Retina (tissue), 1 donor: ENCODE results near the gene ZSWIM9.
"Not testable (repeated sequence)": the region's sequence is repeated elsewhere in the genome, so short reads cannot be mapped to it uniquely, and the experiment has no call there.

Experiments
- DNase-seq: peaks from one replicate; pipeline ENCODE4 v3.0.0-alpha.2; 2016

ZSWIM9 gene

GRCh38 chr19:48176226-48176625 lies 5.7 kb downstream of the ZSWIM9 start:
- DNase-seq = no peak

DNA sequence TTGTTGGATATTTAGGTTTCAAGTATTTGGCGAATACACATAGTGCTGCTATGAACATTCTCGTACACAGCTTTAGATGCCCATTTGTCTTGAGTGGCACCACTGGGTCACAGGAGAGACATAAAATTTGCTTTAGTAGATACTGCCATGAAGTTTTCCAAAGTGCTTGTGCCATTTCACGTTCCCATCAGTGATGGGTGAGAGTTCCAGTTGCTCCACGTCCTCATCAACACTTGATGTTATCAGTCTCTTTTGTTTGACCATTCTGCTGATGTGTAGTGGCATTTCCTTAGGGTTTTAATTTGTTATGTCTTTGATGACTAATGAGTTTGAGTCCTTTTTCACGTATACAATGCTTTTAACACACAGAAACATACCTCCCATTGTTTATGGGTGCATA lies 11.0 kb downstream of the ZSWIM9 start:
- DNase-seq = no peak

- no peak for DNase-seq
Measured at GRCh38 chr19:48182434-48182833, 12.0 kb downstream of the ZSWIM9 start.

- no peak for DNase-seq
Measured at GRCh38 chr19:48183356-48183755, 12.9 kb downstream of the ZSWIM9 start.

DNA sequence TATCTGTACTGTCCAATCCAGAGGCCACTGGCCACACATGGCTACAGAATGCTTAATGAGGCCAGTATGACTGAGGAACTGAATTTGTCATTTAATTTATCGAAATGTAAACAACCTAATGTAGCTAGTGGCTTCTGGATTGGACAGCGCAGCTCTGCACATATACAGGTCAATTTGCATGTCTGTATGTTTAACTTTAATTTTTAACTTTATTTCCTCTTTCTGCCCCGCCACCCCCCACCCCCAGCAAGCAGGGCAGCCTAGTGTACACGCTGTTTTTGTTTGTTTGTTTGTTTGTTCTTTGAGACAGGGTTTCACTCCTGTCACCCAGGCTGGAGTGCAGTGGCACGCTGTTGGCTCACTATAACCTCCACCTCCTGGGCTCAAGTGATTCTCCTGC lies 15.5 kb downstream of the ZSWIM9 start:
- no peak for DNase-seq

DNA sequence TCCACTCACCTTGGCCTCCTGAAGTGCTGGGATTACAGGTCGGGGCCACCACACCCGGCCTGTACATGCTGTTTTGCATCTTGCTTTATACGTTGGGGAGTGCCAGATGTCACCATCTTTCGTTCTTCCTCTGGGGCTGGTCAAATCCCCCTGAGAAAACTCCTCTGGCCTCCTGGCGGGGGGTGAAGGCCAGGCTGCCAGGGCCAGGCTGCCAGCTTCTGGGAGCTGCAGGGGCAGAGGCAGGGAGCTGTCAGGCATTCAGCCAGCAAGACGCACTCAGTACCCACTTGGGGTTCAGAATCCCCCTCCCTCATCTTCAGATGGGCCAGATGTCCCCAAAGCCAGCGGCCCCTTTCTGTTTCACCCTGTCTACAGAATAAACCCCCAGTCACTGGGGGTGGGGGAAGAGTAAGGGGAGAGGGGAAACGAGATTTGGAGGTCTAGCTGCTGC lies 16.1 kb downstream of the ZSWIM9 start:
- DNase-seq = no peak

GRCh38 chr19:48190288-48190884 lies 19.9 kb downstream of the ZSWIM9 start:
- no peak for DNase-seq

GRCh38 chr19:48190885-48191284 lies 20.4 kb downstream of the ZSWIM9 start:
- no peak for DNase-seq

GRCh38 chr19:48192750-48193149 lies 22.3 kb downstream of the ZSWIM9 start:
- no peak for DNase-seq

- no peak for DNase-seq
Measured at GRCh38 chr19:48194041-48194843, 23.8 kb downstream of the ZSWIM9 start.

DNA sequence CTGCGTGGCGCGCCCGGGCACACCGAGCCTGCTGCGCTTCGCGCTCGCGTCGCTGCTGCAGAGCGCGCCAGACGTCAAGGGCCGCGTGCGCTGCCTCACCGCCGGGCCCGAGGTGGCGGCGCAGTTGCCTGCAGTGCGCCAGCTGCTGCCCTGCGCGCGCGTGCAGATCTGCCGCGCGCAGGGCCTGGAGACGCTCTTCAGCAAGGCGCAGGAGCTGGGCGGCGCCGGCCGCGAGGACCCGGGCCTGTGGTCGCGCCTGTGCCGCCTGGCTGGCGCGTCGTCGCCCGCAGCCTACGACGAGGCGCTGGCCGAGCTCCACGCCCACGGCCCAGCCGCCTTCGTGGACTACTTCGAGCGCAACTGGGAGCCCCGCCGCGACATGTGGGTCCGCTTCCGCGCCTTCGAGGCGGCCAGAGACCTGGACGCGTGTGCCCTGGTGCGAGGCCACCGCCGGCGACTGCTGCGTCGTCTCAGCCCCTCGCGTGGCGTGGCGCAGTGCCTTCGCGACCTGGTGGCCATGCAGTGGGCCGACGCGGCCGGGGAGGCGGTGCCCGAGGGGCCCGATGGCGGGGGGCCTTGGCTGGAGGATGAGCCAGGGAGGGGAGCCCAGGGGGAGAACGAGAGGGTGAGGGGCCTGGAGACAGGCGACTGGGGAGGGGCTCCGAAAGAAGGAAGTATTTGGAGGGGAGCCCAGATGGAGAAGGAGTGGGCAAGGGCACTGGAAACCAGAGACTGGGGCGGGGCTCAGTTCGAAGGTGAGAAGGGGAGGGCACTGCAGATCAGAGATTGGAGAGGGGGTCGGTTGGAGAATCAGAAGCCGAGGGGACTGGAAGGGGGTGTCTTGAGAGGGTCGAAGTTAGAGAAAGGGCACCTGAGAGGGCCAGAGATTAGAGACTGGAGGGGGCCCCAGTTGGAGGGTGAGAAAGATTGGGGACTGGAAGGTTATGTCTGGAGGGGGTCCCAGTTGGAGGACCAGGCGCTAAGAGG lies 24.7 kb downstream of the ZSWIM9 start:
- DNase-seq = no peak

- DNase-seq = no peak
Measured at GRCh38 chr19:48196321-48196763, 25.9 kb downstream of the ZSWIM9 start.

- no peak for DNase-seq
Measured at GRCh38 chr19:48196933-48197665, 26.6 kb downstream of the ZSWIM9 start.

DNA sequence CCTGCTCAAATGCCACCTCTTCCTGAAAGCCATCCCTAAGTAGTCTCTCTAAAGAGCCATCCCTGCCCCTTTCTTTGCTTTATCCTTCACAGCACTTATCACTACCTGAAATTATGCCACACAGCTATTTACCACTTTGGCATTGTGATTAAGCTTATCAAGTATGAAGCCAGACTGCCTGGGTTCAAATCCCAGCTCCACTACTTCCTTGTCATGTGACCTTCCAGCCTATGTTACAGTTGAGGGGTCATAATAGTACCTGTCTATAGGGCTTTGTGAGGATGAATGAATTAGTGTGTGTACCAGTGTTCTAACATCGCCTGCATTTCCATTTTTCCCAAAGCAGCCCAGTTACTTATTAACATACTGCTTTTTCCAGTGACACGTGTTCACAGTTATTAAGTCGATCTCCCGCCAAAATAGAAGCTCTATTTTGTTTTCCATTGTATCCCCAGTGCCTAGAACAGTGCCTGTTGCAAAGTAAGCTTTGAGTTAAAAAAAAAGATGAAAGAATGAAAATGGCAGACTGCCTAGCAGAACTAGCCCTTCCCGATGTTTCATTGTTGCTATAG lies 32.8 kb downstream of the ZSWIM9 start:
- no peak for DNase-seq

DNA sequence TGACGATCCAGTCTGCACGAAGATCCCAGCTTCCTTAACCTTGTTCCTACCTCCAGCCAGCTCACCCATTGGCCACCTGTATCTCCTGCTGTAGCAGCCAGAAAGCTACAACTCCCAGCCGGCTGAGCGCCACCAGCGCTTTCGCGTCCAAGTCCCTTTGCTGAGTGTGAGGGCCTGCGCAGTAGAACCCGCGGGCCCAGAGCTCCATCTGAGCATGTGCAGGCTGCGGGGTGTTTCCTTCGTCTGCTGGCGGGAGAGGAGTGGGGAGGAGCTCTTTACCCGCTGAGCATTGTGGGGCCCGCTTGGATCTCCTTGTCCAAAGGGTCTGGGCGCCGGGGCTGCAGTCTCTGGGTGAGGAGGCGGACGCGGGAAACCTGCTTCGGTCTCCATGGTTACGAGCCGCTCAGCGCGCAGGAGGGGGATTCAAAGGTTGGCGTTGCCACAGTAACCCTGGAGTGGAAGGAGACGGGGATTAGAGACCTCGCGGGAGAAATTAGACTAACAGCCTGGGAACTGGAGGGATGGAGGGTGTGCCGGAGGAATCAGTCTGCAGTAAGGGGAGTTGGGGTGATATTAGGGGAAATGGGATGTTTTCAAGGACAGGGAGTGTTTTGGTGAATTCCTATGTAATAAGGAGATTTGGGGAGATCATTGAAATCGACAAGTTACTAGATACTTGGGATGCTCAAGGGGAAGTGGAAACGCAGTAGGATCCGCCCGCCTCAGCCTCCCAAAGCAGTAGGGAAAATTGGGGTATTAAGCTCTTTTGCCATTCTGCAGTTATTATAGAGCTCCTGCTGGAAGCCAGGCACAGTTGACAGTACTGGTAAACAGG lies 33.5 kb downstream of the ZSWIM9 start:
- DNase-seq = peak; percentile 97

DNA sequence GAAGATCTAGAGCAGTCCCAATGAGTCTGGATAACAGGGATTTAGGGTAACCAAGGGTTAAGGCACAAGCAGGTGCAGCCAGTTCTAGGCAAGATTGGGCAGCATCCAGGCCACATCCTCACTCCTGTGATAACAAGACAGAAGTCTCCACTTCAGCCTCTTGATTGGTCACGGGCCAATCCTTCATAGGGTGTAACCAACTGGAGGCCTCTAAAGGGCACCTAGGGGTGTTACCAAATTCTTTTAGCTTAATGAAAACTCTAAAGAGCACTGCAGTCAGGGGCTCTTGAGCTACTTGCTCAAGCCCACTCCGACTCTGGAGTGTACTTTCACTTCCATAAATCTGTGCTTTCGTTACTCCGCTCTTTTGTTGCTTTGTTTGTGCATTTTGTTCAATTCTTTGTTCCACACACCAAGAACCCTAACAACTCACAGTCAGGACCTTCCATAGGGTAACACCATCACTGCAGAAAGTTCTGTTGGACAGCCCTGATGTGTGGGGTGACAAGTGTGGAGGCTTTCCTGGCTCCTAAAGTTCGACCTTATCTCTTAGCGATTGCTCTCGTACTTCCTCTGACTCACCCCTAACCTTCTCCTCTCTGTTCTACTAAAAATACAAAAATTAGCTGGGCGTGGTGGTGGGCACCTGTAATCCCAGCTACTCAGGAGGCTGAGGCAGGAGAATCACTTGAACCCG lies 36.1 kb downstream of the ZSWIM9 start:
- no peak for DNase-seq

- DNase-seq = no peak
Measured at GRCh38 chr19:48210005-48210404, 39.5 kb downstream of the ZSWIM9 start.

DNA sequence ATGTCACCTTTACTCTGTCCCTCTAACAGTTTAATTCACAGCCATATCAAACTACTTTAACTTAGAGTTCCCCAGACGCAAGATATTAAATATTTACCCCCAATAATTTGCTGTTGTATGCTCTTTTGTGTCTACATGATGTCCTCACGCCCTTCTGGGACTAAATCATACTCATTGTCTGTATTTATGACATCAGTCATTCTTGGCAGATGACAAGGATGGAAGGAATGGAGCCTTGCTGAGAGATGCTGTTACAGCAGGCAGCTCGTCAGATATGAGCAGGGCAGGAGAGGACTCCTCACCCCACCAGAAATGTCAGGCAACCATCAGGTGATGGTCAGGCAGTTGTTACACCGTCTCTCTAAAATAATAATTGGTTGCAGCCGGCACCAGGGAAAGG lies 43.5 kb downstream of the ZSWIM9 start:
- DNase-seq = no peak

- DNase-seq = no peak
Measured at GRCh38 chr19:48216933-48217332, 46.5 kb downstream of the ZSWIM9 start.

DNA sequence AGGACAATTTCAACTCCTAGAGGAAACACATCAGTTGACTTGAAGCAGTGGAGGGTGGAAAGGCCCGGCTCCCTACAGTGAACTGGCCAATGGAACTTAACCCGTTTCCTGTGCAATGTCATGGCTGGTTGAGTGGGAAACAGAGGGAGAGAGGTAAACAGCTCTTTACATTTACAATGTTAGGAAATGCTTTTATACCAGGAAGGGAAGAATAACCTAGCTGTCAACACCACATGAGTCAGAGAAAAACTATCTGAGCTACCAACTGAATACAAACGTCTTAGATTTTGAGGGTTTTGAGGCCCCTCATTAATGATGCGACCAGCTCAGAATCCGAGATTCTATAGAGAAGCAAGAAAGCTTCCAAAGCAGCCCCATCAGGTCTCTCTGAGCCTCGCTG lies 48.5 kb downstream of the ZSWIM9 start:
- no peak for DNase-seq

GRCh38 chr19:48220784-48221183 lies 50.3 kb downstream of the ZSWIM9 start:
- DNase-seq = not testable (repeated sequence)
